Measurements from ENCODE around the gene PTP4A2.

DNA sequence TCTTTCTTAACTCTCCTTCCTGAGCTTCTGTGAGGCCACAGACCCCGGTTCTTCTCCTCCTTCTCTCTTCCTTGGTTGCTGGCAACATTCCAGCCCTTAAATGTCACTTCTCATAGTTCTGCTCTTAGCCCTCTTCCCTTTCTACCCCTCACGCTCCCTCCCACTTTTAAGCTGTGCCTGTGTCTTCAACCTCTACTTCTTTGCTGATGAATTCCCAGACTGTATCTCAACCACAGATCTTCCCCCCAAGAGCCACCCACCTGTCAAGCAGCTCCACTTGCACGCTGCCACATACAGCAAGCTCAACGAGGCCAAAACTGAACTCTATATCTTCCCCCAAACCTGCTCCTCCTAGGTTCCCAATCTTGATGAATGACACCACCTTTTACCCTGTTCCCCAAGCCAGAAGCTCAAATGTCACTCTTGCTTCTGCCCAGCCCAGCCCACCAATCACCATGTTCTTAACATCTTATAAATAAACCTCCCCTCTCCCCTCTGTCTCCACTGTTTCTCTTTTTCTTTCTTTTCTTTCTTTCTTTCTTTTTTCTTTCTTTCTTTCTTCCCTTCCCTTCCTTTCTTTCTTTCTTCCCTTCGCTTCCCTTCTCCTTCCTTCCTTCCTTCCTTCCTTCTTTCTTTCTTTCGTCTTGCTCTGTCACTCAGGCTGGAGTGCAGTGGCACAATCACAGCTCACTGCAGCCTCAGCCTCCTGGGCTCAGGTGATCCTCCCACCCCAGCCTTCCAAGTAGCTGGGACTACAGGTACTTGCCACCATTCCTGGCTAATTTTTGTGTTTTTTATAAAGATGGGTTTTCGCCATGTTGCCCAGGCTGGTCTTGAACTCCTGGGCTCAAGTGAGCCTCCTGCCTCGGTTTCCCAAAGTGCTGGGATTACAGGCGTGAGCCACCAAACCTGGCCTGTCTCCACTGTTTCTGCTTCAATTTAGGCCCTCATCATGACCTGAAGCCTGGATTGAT, 19.8 kb upstream of the PTP4A2 start:
- TF ChIP-seq POLR2A (IDR thresholded peaks at IDR 0.05; ENCODE audit: low read length), result no peak
- TF ChIP-seq GATA1 (IDR thresholded peaks at IDR 0.05; ENCODE audit: low read depth, low read length), result no peak

Measured in erythroblast (primary cell).